Colon (tissue), 2 donors: Measurements from ENCODE around the gene TMEM231.

Experiments used
- FAIRE-seq: peaks from 2 replicates; lab custom pipeline; 2012; peaks lifted over from hg19 to GRCh38; lab: Jason Lieb, UNC
- donor health status: control.
- donor health status: control.

TMEM231 gene

GRCh38 chr16:75488322-75488721 lies 67.7 kb downstream of the TMEM231 start:
- no peak for FAIRE-seq
